HG02571 (cell line): ENCODE data around the gene ZNF844.
"Not testable (repeated sequence)": the region's sequence is repeated elsewhere in the genome, so short reads cannot be mapped to it uniquely, and the experiment has no call there.

ENCODE experiments used
- ATAC-seq: cut with Tn5 transposase; IDR thresholded peaks from one replicate; pipeline ENCODE4 v1.9.1; 2021; ENCODE audit warnings: mild to moderate bottlenecking, moderate library complexity; ENCODE audit not compliant: unreplicated experiment

ZNF844 gene

DNA sequence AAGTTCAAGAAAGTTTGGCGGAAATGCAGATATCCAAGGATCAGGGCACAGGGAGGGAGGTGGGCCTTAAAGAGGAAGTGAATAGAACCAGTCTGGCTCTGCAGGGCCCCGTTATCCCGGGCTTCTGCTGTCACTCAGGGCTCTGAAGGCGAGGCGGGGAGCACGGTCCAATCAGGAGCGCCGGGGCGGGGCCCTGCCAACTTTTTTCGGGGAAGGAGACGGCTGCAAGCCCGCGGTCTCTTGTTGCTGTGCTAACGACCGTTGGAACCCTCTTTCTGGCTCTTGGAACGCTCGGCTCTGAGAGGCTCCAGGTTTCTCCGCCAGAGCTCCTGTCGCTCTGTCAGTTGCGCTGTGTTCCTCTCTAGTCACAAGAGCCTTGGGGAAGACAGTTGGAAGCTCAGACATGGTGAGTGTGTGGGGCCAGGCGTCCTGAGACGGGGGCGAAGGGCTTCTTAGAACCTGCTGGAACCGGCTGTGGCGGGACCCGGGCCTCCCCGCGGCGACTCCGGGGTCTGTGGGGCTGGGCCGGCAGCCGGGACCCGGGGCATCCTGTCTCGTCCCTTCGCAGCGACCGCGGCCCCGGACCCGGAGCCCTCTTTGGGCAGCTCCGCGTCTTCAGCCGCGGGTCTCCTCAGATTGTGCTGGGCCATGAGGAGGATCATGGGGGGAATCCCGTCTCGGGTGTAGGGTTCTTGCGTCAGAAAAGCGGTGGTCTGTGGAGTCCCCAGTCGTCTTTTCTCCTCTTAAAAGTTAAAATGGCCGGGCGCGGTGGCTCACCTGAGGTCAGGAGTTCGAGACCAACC lies 27.7 kb downstream of the ZNF844 start:
- ATAC-seq: peak; percentile 71

- no peak for ATAC-seq
Observed at GRCh38 chr19:12092956-12093355, 28.4 kb downstream of the ZNF844 start.

DNA sequence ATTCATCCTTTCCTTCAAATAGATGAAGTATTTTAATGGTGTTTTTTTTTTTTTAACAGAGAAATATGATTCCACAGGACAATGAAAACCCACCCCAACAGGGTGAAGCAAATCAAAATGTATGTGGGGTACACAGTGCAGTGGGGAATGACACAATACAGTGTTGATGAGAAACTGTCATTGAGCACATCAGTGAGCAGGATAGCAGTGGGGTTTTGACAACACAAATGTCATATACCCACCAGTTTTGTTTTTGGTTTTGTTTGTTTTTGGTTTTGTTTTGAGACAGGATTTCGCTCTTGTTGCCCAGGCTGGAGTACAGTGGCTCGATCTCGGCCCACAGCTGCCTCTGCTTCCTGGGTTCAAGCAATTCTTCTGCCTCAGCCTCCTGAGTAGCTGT lies 29.2 kb downstream of the ZNF844 start:
- ATAC-seq: no peak

DNA sequence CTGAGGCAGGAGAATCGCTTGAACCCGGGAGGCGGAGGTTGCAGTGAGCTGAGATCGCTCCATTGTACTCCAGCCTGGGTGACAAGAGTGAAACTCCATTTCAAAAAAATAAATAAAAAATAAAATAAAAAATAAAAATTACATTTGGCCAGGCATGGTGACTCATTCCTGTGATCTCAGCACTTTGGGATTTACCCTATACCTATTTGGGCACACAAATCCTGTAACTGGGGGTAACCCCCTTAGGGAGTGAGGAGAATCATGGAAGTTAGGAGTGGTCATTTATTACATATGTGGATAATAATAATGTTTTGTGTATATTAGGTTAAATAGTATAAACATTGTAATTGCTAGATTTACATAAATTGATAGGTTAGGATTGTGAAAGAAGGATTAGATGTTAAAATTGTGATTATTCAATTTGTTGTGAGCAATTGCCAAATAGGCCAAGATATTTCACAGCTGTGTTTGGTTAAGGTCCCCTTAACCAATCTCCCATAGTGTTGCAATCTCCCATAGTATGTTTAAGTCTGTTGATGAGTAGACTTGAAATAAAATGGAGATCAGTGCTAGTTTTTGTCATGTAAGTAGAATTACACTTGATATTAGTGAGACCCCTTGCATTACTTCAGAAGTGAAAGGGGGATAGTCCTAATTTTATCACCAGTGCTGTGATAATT lies 30.7 kb downstream of the ZNF844 start:
- no peak for ATAC-seq

GRCh38 chr19:12098040-12098439 lies 33.5 kb downstream of the ZNF844 start:
- no peak for ATAC-seq

- ATAC-seq: not testable (repeated sequence)
Observed at GRCh38 chr19:12103909-12104308, 39.4 kb downstream of the ZNF844 start.

DNA sequence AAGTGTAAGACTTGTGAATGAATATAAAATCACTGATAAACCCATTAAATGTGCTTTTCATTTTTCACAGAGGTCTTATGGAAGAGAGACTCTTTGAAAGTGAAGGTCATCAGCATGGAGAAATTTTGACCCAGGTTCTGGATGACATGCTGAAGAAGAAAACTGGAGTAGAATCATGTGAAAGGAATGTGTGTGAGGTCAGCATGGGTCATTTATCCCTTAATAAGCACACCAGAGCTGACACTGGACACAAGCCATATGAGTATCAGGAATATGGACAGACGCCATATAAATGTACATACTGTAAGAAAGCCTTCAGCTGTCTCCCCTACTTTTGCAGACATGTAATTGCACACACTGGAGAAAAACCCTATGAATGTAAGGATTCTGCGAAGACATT lies 46.6 kb downstream of the ZNF844 start:
- no peak for ATAC-seq

- no peak for ATAC-seq
Observed at GRCh38 chr19:12111943-12112637, 47.6 kb downstream of the ZNF844 start.

DNA sequence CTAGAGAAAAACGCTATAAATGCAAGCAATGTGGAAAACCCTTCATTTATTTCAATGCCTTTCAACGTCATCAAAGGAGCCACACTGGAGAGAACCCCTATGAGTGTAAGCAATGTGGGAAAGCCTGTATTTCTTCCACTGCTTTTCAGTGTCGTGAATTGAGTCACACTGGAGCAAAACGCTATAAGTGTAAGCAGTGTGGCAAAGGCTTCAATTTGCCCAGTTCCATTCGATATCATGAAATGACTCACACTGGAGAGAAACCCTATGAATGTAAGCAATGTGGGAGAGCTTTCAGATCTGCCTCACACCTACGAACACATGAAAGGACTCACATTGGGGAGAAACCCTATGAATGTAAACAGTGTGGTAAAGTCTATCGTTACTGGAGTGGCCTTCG lies 48.2 kb downstream of the ZNF844 start:
- ATAC-seq: no peak

DNA sequence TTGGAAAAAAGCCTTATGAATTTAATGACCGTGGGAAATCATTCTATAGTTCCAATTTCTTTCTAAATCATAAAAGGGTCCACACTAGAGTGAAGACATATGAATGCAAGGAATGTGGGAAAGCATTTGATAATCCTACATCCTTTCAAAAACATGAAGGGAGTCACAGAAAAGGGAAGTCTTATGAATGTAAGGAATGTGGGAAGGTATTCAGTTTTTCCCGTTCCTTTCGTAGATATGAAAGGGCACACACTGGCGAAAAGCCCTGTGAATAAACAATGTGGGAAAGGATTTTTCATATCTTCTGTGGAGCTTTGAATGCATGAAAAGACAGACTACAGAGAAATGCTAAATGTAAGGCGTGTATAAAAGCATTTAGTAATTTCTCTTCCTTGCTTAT lies 48.6 kb downstream of the ZNF844 start:
- no peak for ATAC-seq

DNA sequence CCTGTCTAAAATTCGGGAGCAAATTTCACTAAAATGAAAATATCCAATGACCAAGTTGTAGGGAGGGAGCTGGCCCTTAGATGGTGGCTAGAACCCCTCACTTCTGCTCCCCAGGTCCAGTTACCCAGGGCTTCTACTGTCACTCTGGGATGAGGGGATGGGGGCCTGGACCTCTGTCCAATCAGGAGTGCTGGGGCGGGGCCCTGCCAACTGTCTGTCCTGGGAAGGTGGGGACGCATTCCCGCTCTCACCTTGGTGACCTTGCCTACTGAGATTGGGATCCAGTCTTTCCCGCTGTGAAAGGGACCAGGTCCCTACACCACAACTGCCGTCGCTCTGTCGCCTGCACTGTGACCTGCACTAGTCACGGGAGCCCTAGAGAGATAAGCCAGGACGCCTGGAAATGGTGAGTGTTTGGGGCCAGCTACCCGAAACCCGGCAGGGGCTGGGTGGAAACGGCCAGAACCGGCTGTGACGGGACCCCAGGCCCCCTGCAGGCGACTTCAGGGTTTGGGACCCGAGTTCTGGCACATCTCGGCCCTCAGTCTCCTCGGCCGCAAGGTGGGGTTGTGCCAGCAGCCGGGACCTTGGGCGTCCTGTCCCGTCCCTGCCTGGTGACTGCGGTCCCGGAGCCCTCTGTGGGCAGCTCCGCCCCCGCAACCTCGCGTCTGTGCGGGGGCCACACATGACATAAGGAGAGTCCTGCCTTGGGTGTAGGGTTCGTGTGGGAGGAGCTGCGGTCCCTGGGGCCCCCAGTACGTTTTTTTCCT lies 52.9 kb downstream of the ZNF844 start:
- ATAC-seq: no peak

GRCh38 chr19:12126707-12127106 lies 62.2 kb downstream of the ZNF844 start:
- no peak for ATAC-seq
